ENCODE results near the gene GARIN6. TPM values are rescaled to one million over a fixed set of nuclear protein-coding genes. Genes with fewer than 3 reads are reported as not detected.

GARIN6 gene
- total and polyA plus RNA-seq, 4 donors: not detected

DNA sequence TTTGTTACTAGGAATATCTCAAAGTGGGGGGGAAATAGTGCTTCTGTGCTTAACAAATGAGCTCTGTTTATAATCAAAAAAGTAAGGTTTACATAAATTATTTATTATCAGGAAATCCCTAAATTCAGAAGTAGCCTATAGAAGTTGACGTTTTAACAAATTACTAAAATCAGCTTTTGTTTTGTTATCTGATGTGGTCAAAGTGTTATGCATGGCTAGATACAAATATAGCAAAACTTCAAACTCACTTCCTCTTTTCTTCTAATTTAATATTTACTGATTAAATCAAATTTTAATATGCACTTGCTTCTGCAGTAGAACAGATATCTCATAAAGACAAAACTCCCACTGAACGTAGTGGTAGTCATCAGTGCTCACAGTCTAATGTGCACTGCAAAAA lies 47.5 kb downstream of the GARIN6 start:
- no peak overlapping the region for H3K27ac ChIP-seq (ENCODE audit: low read depth in 1 of 2, low read length in 2 of 2)
- WGBS: 52% methylated on average over 2 of the region's 2 CpGs
- no peaks in the 10 kb centered on the region for H3K36me3 ChIP-seq (ENCODE audit: control insufficient read depth in 4 of 4, insufficient read depth in 3 of 4, low read depth in 1 of 4, low read length in 3 of 4)
- TF ChIP-seq GABPA (IDR thresholded peaks at IDR 0.05 in 1 of 2, conservative IDR thresholded peaks at IDR 0.05 in 1 of 2): no peak
- TF ChIP-seq NR2F2 (IDR thresholded peaks at IDR 0.05): no peak
- TF ChIP-seq, protein P1, sequence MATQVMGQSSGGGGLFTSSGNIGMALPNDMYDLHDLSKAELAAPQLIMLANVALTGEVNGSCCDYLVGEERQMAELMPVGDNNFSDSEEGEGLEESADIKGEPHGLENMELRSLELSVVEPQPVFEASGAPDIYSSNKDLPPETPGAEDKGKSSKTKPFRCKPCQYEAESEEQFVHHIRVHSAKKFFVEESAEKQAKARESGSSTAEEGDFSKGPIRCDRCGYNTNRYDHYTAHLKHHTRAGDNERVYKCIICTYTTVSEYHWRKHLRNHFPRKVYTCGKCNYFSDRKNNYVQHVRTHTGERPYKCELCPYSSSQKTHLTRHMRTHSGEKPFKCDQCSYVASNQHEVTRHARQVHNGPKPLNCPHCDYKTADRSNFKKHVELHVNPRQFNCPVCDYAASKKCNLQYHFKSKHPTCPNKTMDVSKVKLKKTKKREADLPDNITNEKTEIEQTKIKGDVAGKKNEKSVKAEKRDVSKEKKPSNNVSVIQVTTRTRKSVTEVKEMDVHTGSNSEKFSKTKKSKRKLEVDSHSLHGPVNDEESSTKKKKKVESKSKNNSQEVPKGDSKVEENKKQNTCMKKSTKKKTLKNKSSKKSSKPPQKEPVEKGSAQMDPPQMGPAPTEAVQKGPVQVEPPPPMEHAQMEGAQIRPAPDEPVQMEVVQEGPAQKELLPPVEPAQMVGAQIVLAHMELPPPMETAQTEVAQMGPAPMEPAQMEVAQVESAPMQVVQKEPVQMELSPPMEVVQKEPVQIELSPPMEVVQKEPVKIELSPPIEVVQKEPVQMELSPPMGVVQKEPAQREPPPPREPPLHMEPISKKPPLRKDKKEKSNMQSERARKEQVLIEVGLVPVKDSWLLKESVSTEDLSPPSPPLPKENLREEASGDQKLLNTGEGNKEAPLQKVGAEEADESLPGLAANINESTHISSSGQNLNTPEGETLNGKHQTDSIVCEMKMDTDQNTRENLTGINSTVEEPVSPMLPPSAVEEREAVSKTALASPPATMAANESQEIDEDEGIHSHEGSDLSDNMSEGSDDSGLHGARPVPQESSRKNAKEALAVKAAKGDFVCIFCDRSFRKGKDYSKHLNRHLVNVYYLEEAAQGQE (IDR thresholded peaks at IDR 0.05): no peak
- TF ChIP-seq EGR1 (IDR thresholded peaks at IDR 0.05; ENCODE audit: low read depth in 2 of 2): no peak
- TF ChIP-seq, protein P2, sequence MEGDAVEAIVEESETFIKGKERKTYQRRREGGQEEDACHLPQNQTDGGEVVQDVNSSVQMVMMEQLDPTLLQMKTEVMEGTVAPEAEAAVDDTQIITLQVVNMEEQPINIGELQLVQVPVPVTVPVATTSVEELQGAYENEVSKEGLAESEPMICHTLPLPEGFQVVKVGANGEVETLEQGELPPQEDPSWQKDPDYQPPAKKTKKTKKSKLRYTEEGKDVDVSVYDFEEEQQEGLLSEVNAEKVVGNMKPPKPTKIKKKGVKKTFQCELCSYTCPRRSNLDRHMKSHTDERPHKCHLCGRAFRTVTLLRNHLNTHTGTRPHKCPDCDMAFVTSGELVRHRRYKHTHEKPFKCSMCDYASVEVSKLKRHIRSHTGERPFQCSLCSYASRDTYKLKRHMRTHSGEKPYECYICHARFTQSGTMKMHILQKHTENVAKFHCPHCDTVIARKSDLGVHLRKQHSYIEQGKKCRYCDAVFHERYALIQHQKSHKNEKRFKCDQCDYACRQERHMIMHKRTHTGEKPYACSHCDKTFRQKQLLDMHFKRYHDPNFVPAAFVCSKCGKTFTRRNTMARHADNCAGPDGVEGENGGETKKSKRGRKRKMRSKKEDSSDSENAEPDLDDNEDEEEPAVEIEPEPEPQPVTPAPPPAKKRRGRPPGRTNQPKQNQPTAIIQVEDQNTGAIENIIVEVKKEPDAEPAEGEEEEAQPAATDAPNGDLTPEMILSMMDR (IDR thresholded peaks at IDR 0.05; ENCODE audit: low read depth, low read length, missing input control): no peak
- TF ChIP-seq TAF1 (conservative IDR thresholded peaks at IDR 0.05): no peak
- no peak for TF ChIP-seq HNF4A (conservative IDR thresholded peaks at IDR 0.05)
- TF ChIP-seq YY1 (IDR thresholded peaks at IDR 0.05): no peak
- TF ChIP-seq, protein P3, sequence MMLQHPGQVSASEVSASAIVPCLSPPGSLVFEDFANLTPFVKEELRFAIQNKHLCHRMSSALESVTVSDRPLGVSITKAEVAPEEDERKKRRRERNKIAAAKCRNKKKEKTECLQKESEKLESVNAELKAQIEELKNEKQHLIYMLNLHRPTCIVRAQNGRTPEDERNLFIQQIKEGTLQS (IDR thresholded peaks at IDR 0.05): no peak
- TF ChIP-seq FOXA1 (IDR thresholded peaks at IDR 0.05): no peak
- TF ChIP-seq FOXA2 (IDR thresholded peaks at IDR 0.05): no peak
- TF ChIP-seq, protein P4, sequence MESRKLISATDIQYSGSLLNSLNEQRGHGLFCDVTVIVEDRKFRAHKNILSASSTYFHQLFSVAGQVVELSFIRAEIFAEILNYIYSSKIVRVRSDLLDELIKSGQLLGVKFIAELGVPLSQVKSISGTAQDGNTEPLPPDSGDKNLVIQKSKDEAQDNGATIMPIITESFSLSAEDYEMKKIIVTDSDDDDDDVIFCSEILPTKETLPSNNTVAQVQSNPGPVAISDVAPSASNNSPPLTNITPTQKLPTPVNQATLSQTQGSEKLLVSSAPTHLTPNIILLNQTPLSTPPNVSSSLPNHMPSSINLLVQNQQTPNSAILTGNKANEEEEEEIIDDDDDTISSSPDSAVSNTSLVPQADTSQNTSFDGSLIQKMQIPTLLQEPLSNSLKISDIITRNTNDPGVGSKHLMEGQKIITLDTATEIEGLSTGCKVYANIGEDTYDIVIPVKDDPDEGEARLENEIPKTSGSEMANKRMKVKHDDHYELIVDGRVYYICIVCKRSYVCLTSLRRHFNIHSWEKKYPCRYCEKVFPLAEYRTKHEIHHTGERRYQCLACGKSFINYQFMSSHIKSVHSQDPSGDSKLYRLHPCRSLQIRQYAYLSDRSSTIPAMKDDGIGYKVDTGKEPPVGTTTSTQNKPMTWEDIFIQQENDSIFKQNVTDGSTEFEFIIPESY (IDR thresholded peaks at IDR 0.05): no peak
- TF ChIP-seq HNF4G (IDR thresholded peaks at IDR 0.05): no peak
- TF ChIP-seq SP1 (IDR thresholded peaks at IDR 0.05): no peak
- TF ChIP-seq RAD21 (IDR thresholded peaks at IDR 0.05): no peak
- TF ChIP-seq JUND (IDR thresholded peaks at IDR 0.05): no peak
- TF ChIP-seq RXRA (IDR thresholded peaks at IDR 0.05): no peak
- TF ChIP-seq, protein P5, sequence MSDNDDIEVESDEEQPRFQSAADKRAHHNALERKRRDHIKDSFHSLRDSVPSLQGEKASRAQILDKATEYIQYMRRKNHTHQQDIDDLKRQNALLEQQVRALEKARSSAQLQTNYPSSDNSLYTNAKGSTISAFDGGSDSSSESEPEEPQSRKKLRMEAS (IDR thresholded peaks at IDR 0.05): no peak
- no peaks in the 10 kb centered on the region for H3K4me1 ChIP-seq (ENCODE audit: control insufficient read depth in 4 of 4, insufficient read depth in 4 of 4, low read length in 3 of 4)
- peaks cover 0 to 3% (median 0%) of the 10 kb centered on the region in 4 donors for H3K9me3 ChIP-seq (ENCODE audit: control insufficient read depth in 4 of 4, low read length in 3 of 4)
- no peaks in the 10 kb centered on the region for H3K27me3 ChIP-seq (ENCODE audit: control insufficient read depth in 4 of 4, insufficient read depth in 4 of 4, low read length in 3 of 4)
- no peak overlapping the region for H3K9ac ChIP-seq (ENCODE audit: low read depth in 1 of 2, low read length in 2 of 2)
- H3K4me3 ChIP-seq (ENCODE audit: low read depth in 1 of 3, low read length in 3 of 3): no peak overlapping the region
- DNase-seq (ENCODE audit: low spot score): no peak

All from liver (tissue), 9 donors.